H1 (cell line): ENCODE results near the gene NCAM1. TPM values are rescaled to one million over a fixed set of nuclear protein-coding genes. Genes with fewer than 3 reads are reported as not detected.

Experiments used
- CTCF ChIA-PET: fragments of 300-600 bp; sonication (Branson Sonifier 250); formaldehyde crosslinking; loops from one replicate; lab custom pipeline; 2021; ENCODE audit not compliant: partially characterized antibody; lab: Charles Lee
- POLR2A ChIA-PET: fragments of 300-600 bp; sonication (Branson Sonifier 250); formaldehyde crosslinking; loops from one replicate; lab custom pipeline; 2021; ENCODE audit warnings: inconsistent platforms; ENCODE audit not compliant: partially characterized antibody; lab: Charles Lee
- DNase-seq, 2 experiments: peaks; one replicate each; pipeline versions ENCODE4 v3.0.0 to v3.0.0-alpha.2; 2010 to 2022; ENCODE audit warnings: low spot score in 2 of 2, low read depth in 1 of 2, mixed read lengths in 1 of 2
- FAIRE-seq: peaks from 2 replicates; lab custom pipeline; 2011; peaks lifted over from hg19 to GRCh38; lab: Jason Lieb, UNC
- H2AFZ ChIP-seq: 2 replicates; pipeline ENCODE4 v1.8.1; 2012; ENCODE audit warnings: low read length, inconsistent platforms
- H2AK5ac ChIP-seq: 2 replicates; pipeline ENCODE4 v1.6.1; 2013; ENCODE audit warnings: low read depth, low read length
- H2BK120ac ChIP-seq: replicated peaks from 2 replicates; pipeline ENCODE3; 2013; ENCODE audit warnings: low read depth, low read length, inconsistent platforms
- H2BK12ac ChIP-seq: 2 replicates; pipeline ENCODE4 v1.6.1; 2013; ENCODE audit warnings: low read depth, low read length
- H2BK15ac ChIP-seq: 2 replicates; pipeline ENCODE4 v1.6.1; 2013; ENCODE audit warnings: low read length
- H2BK20ac ChIP-seq: 2 replicates; pipeline ENCODE4 v1.6.1; 2013; ENCODE audit warnings: low read length
- H2BK5ac ChIP-seq: 2 replicates; pipeline ENCODE4 v1.6.1; 2013; ENCODE audit warnings: low read depth, low read length
- H3K14ac ChIP-seq: 2 replicates; pipeline ENCODE4 v1.6.1; 2013; ENCODE audit warnings: inconsistent platforms; ENCODE audit not compliant: insufficient read length
- H3K18ac ChIP-seq: 2 replicates; pipeline ENCODE4 v1.6.1; 2013; ENCODE audit warnings: low read length; ENCODE audit errors: extremely low read depth
- H3K23ac ChIP-seq: 2 replicates; pipeline ENCODE4 v1.6.1; 2013; ENCODE audit warnings: inconsistent platforms; ENCODE audit not compliant: insufficient read length
- H3K23me2 ChIP-seq: 2 replicates; pipeline ENCODE4 v1.6.1; 2013; ENCODE audit warnings: low read depth, low read length
- H3K27ac ChIP-seq: 2 replicates; pipeline ENCODE4 v1.6.1; 2011; ENCODE audit warnings: low read depth, low read length, inconsistent platforms
- H3K27me3 ChIP-seq, 4 experiments: replicated peaks in 1 of 4; 1 replicate in 1 of 4; 2 replicates in 3 of 4; pipeline versions ENCODE4 v1.6.1 to v1.8.1; 2011 to 2013; ENCODE audit warnings: low read length in 3 of 4, mild to moderate bottlenecking in 3 of 4, inconsistent platforms in 2 of 4, mixed read lengths in 2 of 4, moderate library complexity in 1 of 4; ENCODE audit not compliant: control insufficient read depth in 3 of 4, insufficient read depth in 3 of 4; ENCODE audit errors: extremely low read depth in 1 of 4
- H3K36me3 ChIP-seq, 4 experiments: 2 replicates each; pipeline versions ENCODE4 v1.6.1 to v1.8.1; 2011 to 2013; ENCODE audit warnings: mild to moderate bottlenecking in 4 of 4, low read length in 3 of 4, moderate library complexity in 2 of 4, control low read depth in 1 of 4, inconsistent platforms in 1 of 4; ENCODE audit not compliant: insufficient read depth in 4 of 4, control insufficient read depth in 2 of 4
- H3K4ac ChIP-seq: replicated peaks from 2 replicates; pipeline ENCODE3; 2013; ENCODE audit warnings: low read length, low read depth, mixed read lengths, inconsistent platforms; ENCODE audit not compliant: insufficient read length
- H3K4me1 ChIP-seq, 4 experiments: replicated peaks in 1 of 4; 1 replicate in 1 of 4; 2 replicates in 3 of 4; pipeline versions ENCODE4 v1.6.1 to v1.8.1; 2011 to 2013; ENCODE audit warnings: low read length in 3 of 4, inconsistent platforms in 2 of 4, mixed read lengths in 1 of 4; ENCODE audit not compliant: insufficient read depth in 4 of 4, control insufficient read depth in 3 of 4
- H3K4me2 ChIP-seq, 2 experiments: 2 replicates each; pipeline versions ENCODE4 v1.6.1 to v1.8.1; 2011 to 2013; ENCODE audit warnings: low read depth in 2 of 2, low read length in 2 of 2, control low read depth in 1 of 2, inconsistent platforms in 1 of 2, mild to moderate bottlenecking in 1 of 2; ENCODE audit not compliant: insufficient read depth in 1 of 2
- H3K4me3 ChIP-seq, 4 experiments: fragments of 200-600, 300-600 bp in 1 of 4; sonication (generic), shearing (Covaris generic), sonication (Bioruptor Twin) in 1 of 4; 2 replicates each; pipeline versions ENCODE4 v1.5.1 to v1.8.1; 2011 to 2016; ENCODE audit warnings: low read length in 4 of 4, low read depth in 3 of 4, control low read depth in 2 of 4, inconsistent platforms in 2 of 4, mild to moderate bottlenecking in 2 of 4, mixed read lengths in 1 of 4, moderate library complexity in 1 of 4; ENCODE audit not compliant: insufficient read depth in 2 of 4; ENCODE audit errors: extremely low read depth in 1 of 4
- H3K56ac ChIP-seq: replicated peaks from 2 replicates; pipeline ENCODE3; 2013; ENCODE audit warnings: low read depth, mild to moderate bottlenecking, mixed read lengths, low read length, inconsistent platforms; ENCODE audit not compliant: insufficient read length
- H3K79me1 ChIP-seq: 2 replicates; pipeline ENCODE4 v1.6.1; 2013; ENCODE audit warnings: low read depth, low read length, control low read depth
- H3K79me2 ChIP-seq, 2 experiments: 2 replicates each; pipeline versions ENCODE4 v1.6.1 to v1.8.1; 2012 to 2013; ENCODE audit warnings: low read length in 2 of 2, mild to moderate bottlenecking in 2 of 2, inconsistent platforms in 1 of 2; ENCODE audit not compliant: insufficient read depth in 2 of 2, control insufficient read depth in 1 of 2
- H3K9ac ChIP-seq, 4 experiments: replicated peaks in 1 of 4; 1 replicate in 1 of 4; 2 replicates in 3 of 4; pipeline versions ENCODE4 v1.6.1 to v1.8.1; 2011 to 2013; ENCODE audit warnings: low read depth in 3 of 4, low read length in 3 of 4, control low read depth in 2 of 4, mild to moderate bottlenecking in 2 of 4, moderate library complexity in 2 of 4, inconsistent platforms in 1 of 4; ENCODE audit errors: extremely low read depth in 1 of 4
- H3K9me3 ChIP-seq, 2 experiments: 2 replicates each; pipeline versions ENCODE4 v1.6.1 to v1.8.1; 2012 to 2013; ENCODE audit warnings: mild to moderate bottlenecking in 2 of 2, moderate library complexity in 2 of 2, control low read depth in 1 of 2, inconsistent platforms in 1 of 2, low read depth in 1 of 2, low read length in 1 of 2, mixed read lengths in 1 of 2; ENCODE audit not compliant: insufficient read depth in 2 of 2
- H4K20me1 ChIP-seq, 2 experiments: replicated peaks in 1 of 2; 2 replicates each; pipeline versions ENCODE3 to v1.8.1; 2011 to 2013; ENCODE audit warnings: inconsistent platforms in 2 of 2, low read length in 2 of 2, mild to moderate bottlenecking in 1 of 2; ENCODE audit not compliant: insufficient read depth in 2 of 2, control insufficient read depth in 1 of 2
- H4K5ac ChIP-seq: 2 replicates; pipeline ENCODE4 v1.6.1; 2013; ENCODE audit warnings: low read length, low read depth, mixed read lengths, inconsistent platforms; ENCODE audit not compliant: insufficient read length
- H4K8ac ChIP-seq: 2 replicates; pipeline ENCODE4 v1.8.0; 2013; ENCODE audit warnings: mild to moderate bottlenecking, moderate library complexity, low read length, inconsistent platforms; ENCODE audit not compliant: insufficient read depth; ENCODE audit errors: extremely low read depth
- H4K91ac ChIP-seq: replicated peaks from 2 replicates; pipeline ENCODE3; 2013; ENCODE audit warnings: low read length, mixed read lengths, inconsistent platforms; ENCODE audit not compliant: insufficient read length
- CHD2 ChIP-seq: IDR thresholded peaks from 2 replicates; pipeline ENCODE4 v1.6.1; 2012; ENCODE audit warnings: low read length, improper control_type of control experiment
- CREB1 ChIP-seq: IDR thresholded peaks from 2 replicates; pipeline ENCODE4 v1.6.1; 2012; ENCODE audit warnings: inconsistent platforms
- CTCF ChIP-seq, 3 experiments: IDR thresholded peaks; 1 replicate in 2 of 3; 2 replicates in 1 of 3; pipeline versions ENCODE4 v1.5.1 to v1.6.1; 2011; ENCODE audit warnings: low read length in 3 of 3, mild to moderate bottlenecking in 3 of 3, inconsistent platforms in 2 of 3, low read depth in 1 of 3, moderate library complexity in 1 of 3; ENCODE audit not compliant: insufficient read depth in 1 of 3; ENCODE audit errors: control extremely low read depth in 1 of 3
- E2F6 ChIP-seq: IDR thresholded peaks from 2 replicates; pipeline ENCODE4 v1.6.1; 2012; ENCODE audit warnings: inconsistent platforms
- EGR1 ChIP-seq: IDR thresholded peaks from 2 replicates; pipeline ENCODE4 v1.6.1; 2011; ENCODE audit warnings: low read depth, low read length, borderline replicate concordance
- GTF2F1 ChIP-seq: IDR thresholded peaks from 2 replicates; pipeline ENCODE4 v1.6.1; 2012; ENCODE audit warnings: low read depth, low read length, improper control_type of control experiment, borderline replicate concordance
- KDM1A ChIP-seq: fragments of 200-600, 300-600 bp; sonication (generic); IDR thresholded peaks from 2 replicates; pipeline ENCODE4 v1.7.1; 2016; ENCODE audit warnings: mild to moderate bottlenecking, low read length, borderline replicate concordance
- MAX ChIP-seq: IDR thresholded peaks from 2 replicates; pipeline ENCODE4 v1.6.1; 2012; ENCODE audit warnings: inconsistent platforms
- SP1 ChIP-seq: IDR thresholded peaks from 2 replicates; pipeline ENCODE4 v1.6.1; 2011; ENCODE audit warnings: low read depth, low read length
- TAF7 ChIP-seq: optimal IDR thresholded peaks from 2 replicates; pipeline ENCODE3; 2011; ENCODE audit warnings: low read depth, mild to moderate bottlenecking, inconsistent platforms, low read length, moderate library complexity, borderline replicate concordance
- TEAD4 ChIP-seq: IDR thresholded peaks from 2 replicates; pipeline ENCODE4 v1.6.1; 2012; ENCODE audit warnings: low read depth, low read length, inconsistent platforms, mixed read lengths
- YY1 ChIP-seq: IDR thresholded peaks from 2 replicates; pipeline ENCODE4 v1.6.1; 2011; ENCODE audit warnings: low read depth, mild to moderate bottlenecking, low read length
- WGBS, 2 experiments: shearing (Covaris generic) in 1 of 2; methylation state at CpG; one replicate each; pipeline versions ENCODE4 v1.1.6 to v1.1.7; 2013 to 2015; ENCODE audit warnings: low lambda C conversion rate in 2 of 2, mixed read lengths in 2 of 2, inconsistent platforms in 1 of 2, low coverage in 1 of 2, missing lambda C conversion rate in 1 of 2; ENCODE audit not compliant: insufficient replicate concordance in 2 of 2, insufficient coverage in 1 of 2, insufficient read length in 1 of 2; ENCODE audit errors: extremely low coverage in 1 of 2, missing lambda C conversion rate in 1 of 2; 5-methylcytosine and 5-hydroxymethylcytosine counted together
- polyA plus RNA-seq, 7 experiments: library from polyadenylated mRNA; depleted of rRNA in 3 of 7; stranded (reverse) in 5 of 7; unstranded in 2 of 7; fragments of >200 nt in 5 of 7; fragments of 200-250 nt in 2 of 7; gene quantifications; 1 replicate in 5 of 7; 2 replicates in 1 of 7; 4 replicates in 1 of 7; pipeline versions ENCODE4 v1.2.1 to v1.2.3, GENCODE V29; 2011 to 2013; ENCODE audit warnings: missing spikeins in 2 of 7, mixed read lengths in 2 of 7
- total RNA-seq: library from RNA; stranded (reverse); fragmentation: NEBNext Ultra II Directional; extraction: Animal tissue kit (Norgen Biotek cat#: 25700); gene quantifications from 2 replicates; pipeline ENCODE4 v1.2.1, GENCODE V29; 2021

The NCAM1 gene
- total and polyA plus RNA-seq, 2 of the 8 experiments (the other 6 are each of a cell fraction or from before 2014, with no cell fraction given), result 3.1 to 4.3 TPM

- Histone ChIP-seq H3K9me3 (no peaks in the 10 kb centered on the region), H3K23ac (no peak overlapping the region), H3K9ac (no peak overlapping the region), H2AFZ (no peak overlapping the region), H3K36me3 (no peaks in the 10 kb centered on the region), H2BK12ac (no peak overlapping the region), H3K79me2 (no peaks in the 10 kb centered on the region), H2BK20ac (no peak overlapping the region), H3K79me1 (no peaks in the 10 kb centered on the region), H3K56ac (no peak overlapping the region), H4K20me1 (no peaks in the 10 kb centered on the region), H3K4me2 (no peak overlapping the region), H3K23me2 (no peaks in the 10 kb centered on the region; the same call in 1 of the 2 replicates), H3K4ac (no peak overlapping the region), H3K4me3 (no peak overlapping the region), H2AK5ac (no peak overlapping the region), H3K27me3 (no peaks in the 10 kb centered on the region; a peak in 1 of 7 replicates), H2BK5ac (no peak overlapping the region), H3K18ac (no peak overlapping the region), H3K4me1 (no peaks in the 10 kb centered on the region), H4K91ac (no peak overlapping the region), H4K8ac (no peak overlapping the region), H2BK120ac (no peak overlapping the region), H3K27ac (no peak overlapping the region), H4K5ac (no peak overlapping the region), H3K14ac (no peak overlapping the region), H2BK15ac (no peak overlapping the region)
- DNase-seq (no peak), FAIRE-seq (no peak)
- 84% methylated on average over 2 of the region's 2 CpGs; no CpG with 5 or more reads in 1 of the 2 experiments for WGBS, 2 experiments
- ChIA-PET POLR2A (no interaction called here), CTCF (interaction anchor here (1.1 kb wide), 1 partner anchor 244 kb away, joined by 5 read pairs; no protein-coding TSS in a partner anchor)
- TF ChIP-seq E2F6 (no peak), YY1 (no peak), SP1 (no peak), TEAD4 (no peak), EGR1 (no peak), CREB1 (no peak), TAF7 (no peak), KDM1A (no peak), MAX (no peak), CTCF (IDR thresholded peaks at IDR 0.05; ENCODE audit: control extremely low read depth in 1 of 3, insufficient read depth in 1 of 3, low read depth in 1 of 3, low read length in 3 of 3) (no peak), GTF2F1 (no peak), CHD2 (no peak)
Measured at GRCh38 chr11:113153847-113154246, 192.6 kb downstream of the NCAM1 start.
